Left lung (tissue), 10 donors: ENCODE data around the gene METTL1. TPM values are rescaled to one million over a fixed set of nuclear protein-coding genes. Genes with fewer than 3 reads are reported as not detected.

Experiments
- ATAC-seq: fragments of 200-7000 bp; cut with Tn5 transposase; one replicate; pipeline ENCODE4 v1.9.1; 2020; ENCODE audit warnings: moderate library complexity
- DNase-seq, 4 donors: peaks; one replicate each; pipeline ENCODE4 v3.0.0-alpha.2; 2013 to 2020
- H3K27ac ChIP-seq, 2 donors: fragments of 200-600 bp; sonication (generic) in 1 of 2; one replicate each; pipeline versions ENCODE4 v1.5.0 to v1.8.0; 2020 to 2021
- H3K27me3 ChIP-seq, 2 donors: fragments of 200-600 bp; sonication (generic) in 1 of 2; one replicate each; pipeline versions ENCODE4 v1.5.0 to v1.8.0; 2020 to 2021
- H3K36me3 ChIP-seq, 2 donors: fragments of 200-600 bp; sonication (generic) in 1 of 2; one replicate each; pipeline versions ENCODE4 v1.5.0 to v1.8.0; 2020 to 2021
- H3K4me1 ChIP-seq, 2 donors: fragments of 200-600 bp; one replicate each; pipeline ENCODE4 v1.8.0; 2021
- H3K4me3 ChIP-seq, 2 donors: fragments of 200-600 bp; sonication (generic) in 1 of 2; one replicate each; pipeline versions ENCODE4 v1.5.0 to v1.8.0; 2020 to 2021; ENCODE audit warnings: mild to moderate bottlenecking in 1 of 2
- H3K9me3 ChIP-seq, 2 donors: fragments of 200-600 bp; sonication (generic) in 1 of 2; one replicate each; pipeline versions ENCODE4 v1.5.0 to v1.8.0; 2020 to 2021
- intact Hi-C, 2 donors: fragments of 100-400 bp; cut with DNase I; formaldehyde crosslinking; loops; one replicate each; pipeline versions ENCODE4 v1.11.2 to v1.14.2; 2022
- polyA plus RNA-seq, 6 donors: library from polyadenylated mRNA; unstranded; fragments of 120-200 nt; gene quantifications; one replicate each; pipeline ENCODE4 v1.2.1, GENCODE V29; 2013; ENCODE audit not compliant: insufficient read length in 6 of 6
- total RNA-seq, 2 donors: library from RNA; stranded (reverse); fragmentation: NEBNext Ultra II Directional; extraction: Animal tissue kit (Norgen Biotek cat#: 25700); gene quantifications; one replicate each; pipeline ENCODE4 v1.2.1, GENCODE V29; 2021
- TF ChIP-seq, protein P1 (sequence below), 2 donors: fragments of 200-600 bp; sonication (generic) in 1 of 2; IDR thresholded peaks; one replicate each; pipeline versions ENCODE4 v1.5.0 to v1.8.0; 2021; ENCODE audit warnings: antibody characterized with exemption in 2 of 2
- donor health status: DM: no; HTN: yes; CAD: no.
- donor health status: DM: no; HTN: no; CAD: no.

The METTL1 gene
- total and polyA plus RNA-seq, 8 donors = 17.3 to 40.2 (median 30.6) TPM

DNA sequence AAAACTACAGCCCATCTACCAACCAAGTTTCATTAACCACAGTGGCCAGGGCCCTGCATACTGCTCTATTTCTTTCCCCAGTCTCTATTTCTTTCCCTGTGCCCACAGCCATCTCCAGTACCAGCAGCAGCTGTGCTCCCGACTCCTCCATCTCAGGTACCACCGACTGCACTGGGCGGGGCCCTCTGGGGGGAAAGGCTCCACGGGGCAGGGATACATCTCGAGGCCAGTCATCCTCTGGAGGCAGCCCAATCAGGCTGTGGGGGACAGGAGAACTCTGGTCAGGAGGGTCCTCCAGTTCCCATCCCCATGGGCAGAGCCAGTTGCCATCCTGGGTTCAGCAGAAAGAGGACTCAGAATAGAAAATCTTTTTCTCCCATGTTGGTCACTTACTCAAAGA, 22.8 kb downstream of the METTL1 start:
- Histone ChIP-seq H3K27me3 (peaks cover 0 to 3% of the 10 kb centered on the region in 2 donors), H3K27ac (no peak overlapping the region), H3K4me3 (no peak overlapping the region), H3K36me3 (peaks cover 0 to 49% of the 10 kb centered on the region in 2 donors), H3K4me1 (peaks cover 10 to 49% of the 10 kb centered on the region in 2 donors), H3K9me3 (no peaks in the 10 kb centered on the region)
- TF ChIP-seq, protein P1, sequence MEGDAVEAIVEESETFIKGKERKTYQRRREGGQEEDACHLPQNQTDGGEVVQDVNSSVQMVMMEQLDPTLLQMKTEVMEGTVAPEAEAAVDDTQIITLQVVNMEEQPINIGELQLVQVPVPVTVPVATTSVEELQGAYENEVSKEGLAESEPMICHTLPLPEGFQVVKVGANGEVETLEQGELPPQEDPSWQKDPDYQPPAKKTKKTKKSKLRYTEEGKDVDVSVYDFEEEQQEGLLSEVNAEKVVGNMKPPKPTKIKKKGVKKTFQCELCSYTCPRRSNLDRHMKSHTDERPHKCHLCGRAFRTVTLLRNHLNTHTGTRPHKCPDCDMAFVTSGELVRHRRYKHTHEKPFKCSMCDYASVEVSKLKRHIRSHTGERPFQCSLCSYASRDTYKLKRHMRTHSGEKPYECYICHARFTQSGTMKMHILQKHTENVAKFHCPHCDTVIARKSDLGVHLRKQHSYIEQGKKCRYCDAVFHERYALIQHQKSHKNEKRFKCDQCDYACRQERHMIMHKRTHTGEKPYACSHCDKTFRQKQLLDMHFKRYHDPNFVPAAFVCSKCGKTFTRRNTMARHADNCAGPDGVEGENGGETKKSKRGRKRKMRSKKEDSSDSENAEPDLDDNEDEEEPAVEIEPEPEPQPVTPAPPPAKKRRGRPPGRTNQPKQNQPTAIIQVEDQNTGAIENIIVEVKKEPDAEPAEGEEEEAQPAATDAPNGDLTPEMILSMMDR (IDR thresholded peaks at IDR 0.05) = no peak
- ATAC-seq = no peak
- no peak for DNase-seq
- intact Hi-C loops = no loop called here

DNA sequence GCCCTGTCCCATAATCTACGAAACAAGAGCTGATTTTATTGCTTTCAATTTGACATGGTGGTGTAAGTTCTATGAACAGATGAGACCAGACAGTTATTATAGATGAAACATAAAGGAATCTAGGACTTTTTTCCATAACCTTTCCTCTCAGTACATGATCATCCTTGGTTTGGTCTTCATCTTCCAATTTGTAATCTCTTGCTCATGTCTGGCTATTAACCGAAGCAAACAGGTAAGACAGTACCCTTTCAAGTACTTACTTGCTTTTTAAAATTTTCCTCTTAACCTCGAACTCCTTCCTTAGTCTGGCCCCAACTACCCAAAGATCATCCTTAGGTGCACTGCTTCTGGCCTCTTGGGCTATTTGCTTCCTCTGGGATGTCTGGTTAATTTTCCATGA, 25.9 kb downstream of the METTL1 start:
- peaks cover 0 to 49% of the 10 kb centered on the region in 2 donors for H3K36me3 ChIP-seq
- no peak overlapping the region for H3K27ac ChIP-seq
- H3K27me3 ChIP-seq = peaks cover 0 to 10% of the 10 kb centered on the region in 2 donors
- DNase-seq (no peak), ATAC-seq (no peak)
- intact Hi-C loops = no loop called here
- H3K4me1 ChIP-seq = peaks cover 1 to 40% of the 10 kb centered on the region in 2 donors
- TF ChIP-seq, protein P1 (IDR thresholded peaks at IDR 0.05) = no peak
- H3K9me3 ChIP-seq = no peaks in the 10 kb centered on the region
- peak overlapping the region; percentile 63 to 65 for H3K4me3 ChIP-seq

DNA sequence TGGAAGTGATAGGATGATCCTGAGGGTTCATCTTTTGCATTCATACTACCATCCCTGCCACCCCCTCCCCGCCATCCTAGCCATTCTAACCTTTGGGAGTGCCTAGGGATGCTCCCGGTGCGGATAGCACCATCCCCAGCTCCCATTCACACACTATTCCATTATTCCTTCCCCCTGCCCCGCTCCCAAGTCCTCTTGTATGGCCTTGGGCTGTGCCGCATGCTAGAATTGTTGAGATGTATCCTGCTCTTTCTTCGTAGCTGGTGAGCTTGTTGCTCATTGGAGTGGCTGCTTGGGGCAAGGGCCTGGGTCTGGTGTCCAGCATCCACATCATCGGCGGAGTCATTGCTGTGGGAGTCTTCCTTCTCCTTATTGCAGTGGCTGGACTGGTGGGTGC, 26.4 kb downstream of the METTL1 start:
- Histone ChIP-seq H3K4me1 (peaks cover 0 to 41% of the 10 kb centered on the region in 2 donors), H3K27ac (peak overlapping the region; percentile 91 to 92), H3K27me3 (peaks cover 0 to 13% of the 10 kb centered on the region in 2 donors), H3K36me3 (peaks cover 0 to 45% of the 10 kb centered on the region in 2 donors), H3K9me3 (no peaks in the 10 kb centered on the region), H3K4me3 (peak overlapping the region; percentile 63 to 65)
- TF ChIP-seq, protein P1 (IDR thresholded peaks at IDR 0.05) = no peak
- intact Hi-C loops = no loop called here
- ATAC-seq = peak; percentile 2
- no peak for DNase-seq

DNA sequence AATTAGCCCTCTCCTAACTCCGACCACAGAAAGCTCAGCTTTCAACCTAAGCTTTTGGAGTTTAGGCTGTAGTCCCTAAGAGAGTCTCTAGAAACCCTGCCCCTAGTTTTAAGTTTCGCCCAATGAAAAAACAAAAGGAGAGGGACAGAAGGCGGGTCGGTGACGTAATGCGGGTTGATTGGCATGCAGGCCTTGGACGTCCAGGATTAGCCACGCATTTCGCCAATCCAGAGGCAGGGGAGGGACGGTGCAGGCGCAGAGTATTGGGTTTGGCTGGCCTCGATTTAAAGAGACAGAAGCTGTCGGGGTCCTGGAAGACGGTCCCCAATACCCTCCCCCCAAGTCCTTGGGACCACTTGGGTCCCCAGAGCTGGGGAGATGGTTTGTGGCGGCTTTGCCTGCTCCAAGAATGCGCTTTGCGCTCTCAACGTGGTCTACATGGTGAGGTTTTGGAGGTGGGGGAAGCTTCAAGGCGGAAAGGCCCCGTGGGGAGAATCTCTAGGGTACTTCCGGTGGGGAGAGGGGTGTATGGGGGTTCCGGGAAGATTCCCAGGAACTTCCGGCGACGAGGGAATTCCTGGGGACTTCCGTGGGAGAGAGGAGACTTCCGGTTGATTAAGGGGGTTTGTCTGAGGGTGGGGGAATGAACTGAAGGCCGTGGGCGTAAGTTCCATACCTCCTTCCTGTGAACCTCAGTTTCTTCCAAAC, 27.0 kb downstream of the METTL1 start, which contains the start of gene TSPAN31:
Gene TSPAN31 (plus strand): TSS at position 263 of the 708 bp plus-strand sequence. CDS start 116 bp downstream, at position 379.
- H3K4me3 ChIP-seq = peak within 1 kb of the TSS; percentile 63 to 65
- TF ChIP-seq, protein P1 (IDR thresholded peaks at IDR 0.05) = peak in 1 of 2 donors; percentile 30
- H3K27me3 ChIP-seq = peaks cover under 1 to 17% of the 10 kb centered on the region in 2 donors
- H3K36me3 ChIP-seq = peaks cover 0 to 40% of the 10 kb centered on the region in 2 donors
- peak within 1 kb of the TSS; percentile 91 to 92 for H3K27ac ChIP-seq
- DNase-seq (peak; percentile 94 to 99 (median 97)), ATAC-seq (peak; percentile 96)
- intact Hi-C loops = no loop called here
- H3K4me1 ChIP-seq = peaks cover 0 to 40% of the 10 kb centered on the region in 2 donors
- no peaks in the 10 kb centered on the region for H3K9me3 ChIP-seq

DNA sequence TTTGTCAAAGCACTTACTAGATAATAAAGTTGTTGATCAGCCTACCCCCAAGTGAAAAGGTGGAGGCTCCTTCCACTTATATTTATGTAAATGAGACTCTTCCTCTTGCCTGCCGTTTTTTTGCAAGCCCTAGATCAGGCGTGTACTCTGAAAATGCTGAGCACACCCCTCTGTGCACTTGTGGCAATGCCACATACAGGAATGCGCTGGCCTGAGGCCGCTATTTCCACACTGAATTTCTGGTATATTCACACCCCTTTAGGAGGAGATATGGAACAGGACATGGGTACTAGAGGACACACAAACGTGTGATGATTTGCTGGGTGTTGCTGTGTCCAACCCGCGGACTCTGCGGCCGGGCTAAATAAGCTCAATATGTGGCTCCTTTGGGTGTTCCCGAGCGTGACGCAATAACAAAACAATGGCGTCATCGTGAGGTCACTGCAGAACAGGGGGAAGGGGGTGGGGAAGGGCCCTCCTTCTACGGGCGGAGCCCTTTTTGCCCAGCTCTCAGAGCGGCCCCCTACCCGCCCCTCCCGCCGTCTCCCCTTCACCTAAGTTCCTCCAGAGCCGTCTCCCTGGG, 27.6 kb downstream of the METTL1 start:
- H3K4me3 ChIP-seq = peak overlapping the region; percentile 63 to 65
- TF ChIP-seq, protein P1 (IDR thresholded peaks at IDR 0.05) = no peak
- peak in 2 of 4 donors; percentile 73 to 84 for DNase-seq

More for the DNA sequence above, 27.6 kb downstream of the METTL1 start:
- peaks cover 0 to 45% of the 10 kb centered on the region in 2 donors for H3K4me1 ChIP-seq
- peaks cover 7 to 24% of the 10 kb centered on the region in 2 donors for H3K27me3 ChIP-seq
- H3K36me3 ChIP-seq = peaks cover 0 to 33% of the 10 kb centered on the region in 2 donors
- peak overlapping the region; percentile 91 to 92 for H3K27ac ChIP-seq
- no peaks in the 10 kb centered on the region for H3K9me3 ChIP-seq
- peak; percentile 69 for ATAC-seq
- intact Hi-C loops = no loop called here
